Measurements from ENCODE around the gene GABPA. TPM values are rescaled to one million over a fixed set of nuclear protein-coding genes. Genes with fewer than 3 reads are reported as not detected.

The GABPA gene
- total RNA-seq, 1 experiment from 2014 or later: 28.8 TPM

- Histone ChIP-seq H3K27me3 (replicated peaks) (no peaks in the 10 kb centered on the region), H3K27ac (no peak overlapping the region), H3K4me1 (replicated peaks) (no peaks in the 10 kb centered on the region), H3K9me3 (replicated peaks) (no peaks in the 10 kb centered on the region), H3K36me3 (no peaks in the 10 kb centered on the region), H3K4me3 (no peak overlapping the region)
- no peak for DNase-seq (ENCODE audit: low read depth in 1 of 2, low spot score in 2 of 2)
Measured at GRCh38 chr21:25807191-25807590, 72.4 kb downstream of the GABPA start.

- Histone ChIP-seq H3K4me1 (replicated peaks) (no peaks in the 10 kb centered on the region), H3K36me3 (no peaks in the 10 kb centered on the region), H3K27ac (no peak overlapping the region), H3K4me3 (no peak overlapping the region), H3K27me3 (replicated peaks) (no peaks in the 10 kb centered on the region), H3K9me3 (replicated peaks) (no peaks in the 10 kb centered on the region)
- DNase-seq (ENCODE audit: low read depth in 1 of 2, low spot score in 2 of 2): no peak
Measured at GRCh38 chr21:25809013-25809412, 74.2 kb downstream of the GABPA start.

DNA sequence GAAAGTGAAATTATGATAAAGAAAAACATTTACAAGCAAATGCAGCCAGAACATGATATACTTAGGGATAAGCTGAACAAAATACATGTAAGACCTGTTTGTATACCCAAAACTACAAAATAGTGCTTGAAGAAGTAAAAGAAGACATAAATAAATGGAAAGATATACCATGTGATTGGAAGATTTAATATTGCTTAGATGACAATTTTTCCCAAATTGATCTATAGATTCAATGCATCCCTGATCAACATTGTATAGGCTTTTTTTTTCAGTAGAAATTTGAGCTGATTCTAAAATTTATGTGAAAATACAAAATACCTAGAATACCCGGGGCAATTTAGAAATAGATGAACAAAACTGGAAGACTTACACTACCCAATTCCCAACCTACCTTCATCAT, 76.4 kb downstream of the GABPA start:
- Histone ChIP-seq H3K4me3 (no peak overlapping the region), H3K9me3 (replicated peaks) (no peaks in the 10 kb centered on the region), H3K4me1 (replicated peaks) (no peaks in the 10 kb centered on the region), H3K27me3 (replicated peaks) (no peaks in the 10 kb centered on the region), H3K36me3 (no peaks in the 10 kb centered on the region), H3K27ac (no peak overlapping the region)
- DNase-seq (ENCODE audit: low read depth in 1 of 2, low spot score in 2 of 2): no peak

GRCh38 chr21:25813917-25814316, 79.1 kb downstream of the GABPA start:
- DNase-seq (ENCODE audit: low read depth in 1 of 2, low spot score in 2 of 2): no peak
- H3K4me3 ChIP-seq: no peak overlapping the region
- H3K4me1 ChIP-seq (replicated peaks): no peaks in the 10 kb centered on the region
- H3K36me3 ChIP-seq: no peaks in the 10 kb centered on the region
- H3K27ac ChIP-seq: no peak overlapping the region
- H3K27me3 ChIP-seq (replicated peaks): no peaks in the 10 kb centered on the region
- no peaks in the 10 kb centered on the region for H3K9me3 ChIP-seq (replicated peaks)

DNA sequence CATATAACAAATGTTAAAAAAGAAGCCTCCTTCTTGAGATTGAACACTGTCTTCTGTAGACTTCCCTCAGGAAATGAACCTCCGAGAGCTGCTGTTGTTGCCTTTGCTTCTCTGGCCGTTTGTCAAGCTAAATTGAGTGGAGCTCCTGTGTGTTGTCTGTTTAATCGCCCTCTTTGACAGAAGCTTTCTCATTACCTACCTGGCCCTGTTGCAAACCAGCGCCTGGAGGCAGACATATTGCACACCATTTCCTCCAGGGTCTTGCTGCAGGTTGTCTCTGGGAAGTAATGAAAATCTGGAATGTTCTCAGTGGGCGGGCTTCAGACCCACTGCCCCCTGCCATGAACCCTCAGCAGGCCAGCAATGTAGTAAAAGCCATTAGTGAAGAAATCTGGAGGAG, 83.3 kb downstream of the GABPA start:
- Histone ChIP-seq H3K4me1 (replicated peaks) (no peaks in the 10 kb centered on the region), H3K9me3 (replicated peaks) (no peaks in the 10 kb centered on the region), H3K27ac (no peak overlapping the region), H3K36me3 (no peaks in the 10 kb centered on the region), H3K27me3 (replicated peaks) (no peaks in the 10 kb centered on the region), H3K4me3 (no peak overlapping the region)
- DNase-seq (ENCODE audit: low read depth in 1 of 2, low spot score in 2 of 2): no peak

GRCh38 chr21:25818551-25818950, 83.8 kb downstream of the GABPA start:
- H3K4me1 ChIP-seq (replicated peaks): no peaks in the 10 kb centered on the region
- H3K9me3 ChIP-seq (replicated peaks): no peaks in the 10 kb centered on the region
- no peaks in the 10 kb centered on the region for H3K27me3 ChIP-seq (replicated peaks)
- no peak overlapping the region for H3K4me3 ChIP-seq
- H3K27ac ChIP-seq: no peak overlapping the region
- DNase-seq (ENCODE audit: low read depth in 1 of 2, low spot score in 2 of 2): no peak
- no peaks in the 10 kb centered on the region for H3K36me3 ChIP-seq

Other genes starting within 250 kb of the GABPA start
- 47.7 and 57.5 TPM in 2 replicates for gene MRPL39, start 127.5 kb upstream of the GABPA start, total RNA-seq (2014; rRNA removed; shearing (Covaris generic))
- gene JAM2, start 95.7 kb upstream of the GABPA start, total RNA-seq (2014; rRNA removed; shearing (Covaris generic)): not detected in 2 replicates
- gene ATP5PF, start 68 bp upstream of the GABPA start, total RNA-seq (2014; rRNA removed; shearing (Covaris generic)): 119 and 141 TPM in 2 replicates